HepG2 (cell line): Measurements from ENCODE around the gene METTL27. TPM values are rescaled to one million over a fixed set of nuclear protein-coding genes. Genes with fewer than 3 reads are reported as not detected.

Experiments used
- ATAC-seq: fragments of 200-7000 bp; cut with Tn5 transposase; 3 replicates; pipeline ENCODE4 v1.9.1; 2020; ENCODE audit warnings: mild to moderate bottlenecking, moderate library complexity
- BruUV-seq: library from RNA; stranded (reverse); fragments of 400-500 nt; replicated peaks from 2 replicates; lab custom pipeline; 2021; lab: Mats Ljungman, UMichigan
- CTCF ChIA-PET: fragments of 300-600 bp; formaldehyde crosslinking; extraction: SDS; loops from one replicate; lab custom pipeline; 2021; ENCODE audit warnings: low total read pairs, inconsistent platforms, low intra/inter-chr PET ratio; lab: Yijun Ruan, JAX
- POLR2A ChIA-PET: fragments of 350-600 bp; sonication (Branson Sonifier 250); formaldehyde crosslinking; loops from one replicate; lab custom pipeline; 2020; ENCODE audit warnings: antibody characterized with exemption, inconsistent platforms; lab: Yijun Ruan, JAX
- DNase-seq: peaks from one replicate; pipeline ENCODE4 v3.0.0-alpha.2; 2015; ENCODE audit warnings: low spot score
- FAIRE-seq: peaks from 3 replicates; lab custom pipeline; 2011; peaks lifted over from hg19 to GRCh38; lab: Jason Lieb, UNC
- H2AFZ ChIP-seq: one replicate; pipeline ENCODE4 v1.6.1; 2011; ENCODE audit warnings: low read length, inconsistent platforms
- H3K27ac ChIP-seq: fragments of 300-600 bp; 3 replicates; pipeline ENCODE4 v1.8.0; 2011; ENCODE audit warnings: mixed run types, mild to moderate bottlenecking, mixed read lengths, low read length, inconsistent platforms; ENCODE audit not compliant: insufficient read depth; ENCODE audit errors: extremely low read length
- H3K27me3 ChIP-seq, 2 experiments: fragments of 200-600 bp in 1 of 2; 2 replicates in 1 of 2; 3 replicates in 1 of 2; pipeline versions ENCODE4 v1.6.0 to v1.8.0; 2011; ENCODE audit warnings: low read length in 2 of 2, mild to moderate bottlenecking in 2 of 2, moderate library complexity in 2 of 2, inconsistent platforms in 1 of 2; ENCODE audit not compliant: insufficient read depth in 2 of 2, control insufficient read depth in 1 of 2
- H3K36me3 ChIP-seq, 2 experiments: fragments of 200-600 bp in 1 of 2; replicated peaks in 1 of 2; 2 replicates in 1 of 2; 3 replicates in 1 of 2; pipeline versions ENCODE4 v1.5.1 to v1.8.0; 2011; ENCODE audit warnings: low read length in 2 of 2, inconsistent platforms in 1 of 2; ENCODE audit not compliant: insufficient read depth in 2 of 2, control insufficient read depth in 1 of 2
- H3K4me1 ChIP-seq: 2 replicates; pipeline ENCODE4 v1.5.1; 2012; ENCODE audit warnings: low read length, inconsistent platforms; ENCODE audit not compliant: insufficient read depth
- H3K4me2 ChIP-seq: 2 replicates; pipeline ENCODE4 v1.6.0; 2011; ENCODE audit warnings: low read depth, low read length, inconsistent platforms
- H3K4me3 ChIP-seq, 3 experiments: fragments of 200-600 bp in 1 of 3; sonication (generic), shearing (Covaris generic) in 1 of 3; replicated peaks in 1 of 3; 2 replicates each; pipeline ENCODE4 v1.5.1; 2011 to 2016; ENCODE audit warnings: low read length in 3 of 3, inconsistent platforms in 2 of 3, low read depth in 2 of 3, mild to moderate bottlenecking in 2 of 3, control low read depth in 1 of 3, mixed read lengths in 1 of 3; ENCODE audit not compliant: insufficient read depth in 1 of 3
- H3K79me2 ChIP-seq: one replicate; pipeline ENCODE4 v1.6.1; 2011; ENCODE audit warnings: low read length, inconsistent platforms; ENCODE audit not compliant: insufficient read depth
- H3K9ac ChIP-seq: 2 replicates; pipeline ENCODE4 v1.6.0; 2011; ENCODE audit warnings: mild to moderate bottlenecking, low read depth, low read length, inconsistent platforms; ENCODE audit not compliant: insufficient read depth
- H3K9me3 ChIP-seq: 2 replicates; pipeline ENCODE4 v1.5.1; 2012; ENCODE audit warnings: mild to moderate bottlenecking, low read length
- H4K20me1 ChIP-seq: 2 replicates; pipeline ENCODE4 v1.6.0; 2011; ENCODE audit warnings: inconsistent platforms, mild to moderate bottlenecking, low read length, moderate library complexity; ENCODE audit not compliant: insufficient read depth
- ATAD3A ChIP-seq: sonication (generic); formaldehyde crosslinking; IDR thresholded peaks from 2 replicates; pipeline ENCODE4 v1.4.0; 2020; ENCODE audit warnings: missing genetic modification reagents
- KLF15 ChIP-seq: sonication (generic); formaldehyde crosslinking; IDR thresholded peaks from 2 replicates; pipeline ENCODE4 v1.8.1; 2023; ENCODE audit warnings: borderline replicate concordance, mild to moderate bottlenecking, inconsistent platforms, missing genetic modification reagents, mixed read lengths
- MED13 ChIP-seq: sonication (generic); formaldehyde crosslinking; IDR thresholded peaks from 2 replicates; pipeline ENCODE4 v1.5.0; 2020; ENCODE audit warnings: missing genetic modification reagents
- MTA1 ChIP-seq: sonication (generic); formaldehyde crosslinking; IDR thresholded peaks from 2 replicates; pipeline ENCODE4 v1.4.0; 2020; ENCODE audit warnings: missing genetic modification reagents, mild to moderate bottlenecking, borderline replicate concordance
- RAD21 ChIP-seq: fragments of 450-650 bp; formaldehyde crosslinking; IDR thresholded peaks from 2 replicates; pipeline ENCODE4 v1.5.0; 2020; ENCODE audit warnings: mild to moderate bottlenecking
- SALL2 ChIP-seq: sonication (generic); formaldehyde crosslinking; IDR thresholded peaks from 2 replicates; pipeline ENCODE4 v1.8.1; 2023; ENCODE audit warnings: mild to moderate bottlenecking, missing genetic modification reagents, inconsistent platforms
- ZBTB42 ChIP-seq: sonication (generic); formaldehyde crosslinking; IDR thresholded peaks from 2 replicates; pipeline ENCODE4 v1.5.0; 2020; ENCODE audit warnings: mild to moderate bottlenecking, missing genetic modification reagents
- ZNF577 ChIP-seq: sonication (generic); formaldehyde crosslinking; IDR thresholded peaks from 2 replicates; pipeline ENCODE4 v1.4.0; 2020; ENCODE audit warnings: mild to moderate bottlenecking, low read depth, missing genetic modification reagents, borderline replicate concordance
- ZNF724P ChIP-seq: sonication (generic); formaldehyde crosslinking; IDR thresholded peaks from 2 replicates; pipeline ENCODE4 v1.8.0; 2022; ENCODE audit warnings: missing genetic modification reagents, borderline replicate concordance
- WGBS: methylation state at CpG from one replicate; pipeline ENCODE4 v1.1.6; 2017; ENCODE audit warnings: low lambda C conversion rate; 5-methylcytosine and 5-hydroxymethylcytosine counted together
- in situ Hi-C: cut with HindIII; loops from 2 replicates; pipeline ENCODE4 v1.10.0; 2017; ENCODE audit warnings: low pct_unique_long_range_greater_than_20kb; ENCODE audit not compliant: extremely low pct_ligation_motif_present
- intact Hi-C: fragments of 100-400 bp; cut with micrococcal nuclease; formaldehyde crosslinking; loops from one replicate; pipeline ENCODE4 v1.10.0; 2022; ENCODE audit not compliant: unreplicated experiment
- polyA plus RNA-seq, 8 experiments: library from polyadenylated mRNA; depleted of rRNA in 3 of 8; stranded (reverse) in 7 of 8; unstranded in 1 of 8; fragments of >200 nt; fragmentation: Illumina TruSeq in 4 of 8; extraction: Trizol in 4 of 8; gene quantifications; 2 replicates each; pipeline versions ENCODE4 v1.2.1 to v1.2.3, GENCODE V29; 2011 to 2016; ENCODE audit warnings: low read depth in 4 of 8, missing spikeins in 1 of 8, mixed read lengths in 1 of 8; ENCODE audit not compliant: insufficient read depth in 1 of 8
- total RNA-seq, 5 experiments: library from RNA; depleted of rRNA; stranded (reverse); fragments of >200 nt; fragmentation: Illumina TruSeq; extraction: Trizol; gene quantifications; 2 replicates each; pipeline ENCODE4 v1.2.3, GENCODE V29; 2016; ENCODE audit warnings: low read depth in 1 of 5
- TF ChIP-seq, protein P1 (sequence below): sonication (generic); formaldehyde crosslinking; IDR thresholded peaks from 2 replicates; pipeline ENCODE4 v1.4.0; 2020; ENCODE audit warnings: missing genetic modification reagents; ENCODE audit errors: not compliant biosample characterization
- TF ChIP-seq, protein P2 (sequence below): sonication (generic); formaldehyde crosslinking; IDR thresholded peaks from 2 replicates; pipeline ENCODE4 v1.5.1; 2020; ENCODE audit warnings: mild to moderate bottlenecking, moderate library complexity, missing genetic modification reagents
- TF ChIP-seq, protein P3 (sequence below): sonication (generic); formaldehyde crosslinking; IDR thresholded peaks from 2 replicates; pipeline ENCODE4 v1.4.0; 2020; ENCODE audit warnings: missing genetic modification reagents
- TF ChIP-seq, protein P4 (sequence below): sonication (generic); formaldehyde crosslinking; conservative IDR thresholded peaks from 2 replicates; pipeline ENCODE4 v1.5.0; 2020; ENCODE audit warnings: missing genetic modification reagents
- TF ChIP-seq, protein P5 (sequence below): sonication (generic); formaldehyde crosslinking; IDR thresholded peaks from 2 replicates; pipeline ENCODE4 v1.8.1; 2023; ENCODE audit warnings: mild to moderate bottlenecking, missing genetic modification reagents, borderline replicate concordance

The METTL27 gene
- total and polyA plus RNA-seq, 2 of the 13 experiments (the other 11 are each of a cell fraction or from before 2014, with no cell fraction given) = 2.0 to 3.0 TPM

DNA sequence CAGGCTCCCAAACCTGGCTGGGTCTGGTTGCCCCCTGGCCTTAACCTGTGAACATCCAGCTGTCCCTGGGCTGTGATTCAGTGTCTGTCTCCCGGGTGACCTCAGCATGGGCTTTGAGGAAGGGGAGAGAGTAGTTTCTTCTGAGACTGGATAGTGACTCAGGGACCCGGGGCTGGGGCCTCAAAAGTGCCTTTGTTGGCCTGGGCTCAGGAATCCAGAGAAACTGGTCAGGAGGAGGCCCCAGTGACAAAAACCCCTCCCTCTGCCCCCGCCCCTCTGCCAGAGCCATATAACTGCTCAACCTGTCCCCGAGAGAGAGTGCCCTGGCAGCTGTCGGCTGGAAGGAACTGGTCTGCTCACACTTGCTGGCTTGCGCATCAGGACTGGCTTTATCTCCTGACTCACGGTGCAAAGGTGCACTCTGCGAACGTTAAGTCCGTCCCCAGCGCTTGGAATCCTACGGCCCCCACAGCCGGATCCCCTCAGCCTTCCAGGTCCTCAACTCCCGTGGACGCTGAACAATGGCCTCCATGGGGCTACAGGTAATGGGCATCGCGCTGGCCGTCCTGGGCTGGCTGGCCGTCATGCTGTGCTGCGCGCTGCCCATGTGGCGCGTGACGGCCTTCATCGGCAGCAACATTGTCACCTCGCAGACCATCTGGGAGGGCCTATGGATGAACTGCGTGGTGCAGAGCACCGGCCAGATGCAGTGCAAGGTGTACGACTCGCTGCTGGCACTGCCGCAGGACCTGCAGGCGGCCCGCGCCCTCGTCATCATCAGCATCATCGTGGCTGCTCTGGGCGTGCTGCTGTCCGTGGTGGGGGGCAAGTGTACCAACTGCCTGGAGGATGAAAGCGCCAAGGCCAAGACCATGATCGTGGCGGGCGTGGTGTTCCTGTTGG lies 11.4 kb downstream of the METTL27 start, which contains the start of gene CLDN4:
CLDN4 (plus strand) TSS at position 316 of the 903 bp plus-strand sequence; CDS start at position 522, 206 bp downstream.
- ChIA-PET POLR2A (interaction anchor here (1.0 to 5.5 kb wide), 4 partner anchors 9 to 39 kb away, joined by 3 to 55 read pairs (median 4); partner anchors contain the start of gene METTL27), CTCF (no interaction called here)
- peak; percentile 15 for FAIRE-seq
- Histone ChIP-seq H3K27ac (peak within 1 kb of the TSS; percentile 55), H3K4me2 (peak within 1 kb of the TSS; percentile 98), H3K4me3 (peak within 1 kb of the TSS; percentile 70 to 83 (median 75)), H3K9ac (peak within 1 kb of the TSS; percentile 69), H3K79me2 (peaks cover 12% of the 10 kb centered on the region), H2AFZ (no peak within 1 kb of the TSS), H3K36me3 (no peaks in the 10 kb centered on the region), H3K27me3 (peaks cover 0 to 11% of the 10 kb centered on the region in 2 experiments; a peak in 2 of 5 replicates), H3K9me3 (no peaks in the 10 kb centered on the region), H4K20me1 (no peaks in the 10 kb centered on the region), H3K4me1 (peaks cover 68% of the 10 kb centered on the region)
- peak; percentile 83 for DNase-seq
- in situ Hi-C loops (no loop called here), intact Hi-C loops (no loop called here)
- BruUV-seq = TSS peak; percentile 95
- peak; percentile 66 for ATAC-seq
- WGBS = 5% methylated on average over 4 of the region's 42 CpGs
- no peak for TF ChIP-seq KLF15 (CRISPR knock-in tag)
- TF ChIP-seq, protein P1, sequence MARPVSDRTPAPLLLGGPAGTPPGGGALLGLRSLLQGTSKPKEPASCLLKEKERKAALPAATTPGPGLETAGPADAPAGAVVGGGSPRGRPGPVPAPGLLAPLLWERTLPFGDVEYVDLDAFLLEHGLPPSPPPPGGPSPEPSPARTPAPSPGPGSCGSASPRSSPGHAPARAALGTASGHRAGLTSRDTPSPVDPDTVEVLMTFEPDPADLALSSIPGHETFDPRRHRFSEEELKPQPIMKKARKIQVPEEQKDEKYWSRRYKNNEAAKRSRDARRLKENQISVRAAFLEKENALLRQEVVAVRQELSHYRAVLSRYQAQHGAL (CRISPR knock-in tag) = no peak
- no peak for TF ChIP-seq MED13 (CRISPR knock-in tag)
- TF ChIP-seq, protein P2, sequence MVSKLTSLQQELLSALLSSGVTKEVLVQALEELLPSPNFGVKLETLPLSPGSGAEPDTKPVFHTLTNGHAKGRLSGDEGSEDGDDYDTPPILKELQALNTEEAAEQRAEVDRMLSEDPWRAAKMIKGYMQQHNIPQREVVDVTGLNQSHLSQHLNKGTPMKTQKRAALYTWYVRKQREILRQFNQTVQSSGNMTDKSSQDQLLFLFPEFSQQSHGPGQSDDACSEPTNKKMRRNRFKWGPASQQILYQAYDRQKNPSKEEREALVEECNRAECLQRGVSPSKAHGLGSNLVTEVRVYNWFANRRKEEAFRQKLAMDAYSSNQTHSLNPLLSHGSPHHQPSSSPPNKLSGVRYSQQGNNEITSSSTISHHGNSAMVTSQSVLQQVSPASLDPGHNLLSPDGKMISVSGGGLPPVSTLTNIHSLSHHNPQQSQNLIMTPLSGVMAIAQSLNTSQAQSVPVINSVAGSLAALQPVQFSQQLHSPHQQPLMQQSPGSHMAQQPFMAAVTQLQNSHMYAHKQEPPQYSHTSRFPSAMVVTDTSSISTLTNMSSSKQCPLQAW (CRISPR knock-in tag) = no peak
- TF ChIP-seq SALL2 (CRISPR knock-in tag) = no peak
- 0 out of 2 replicates have a peak, but pooled peaks have one; percentile 49 for TF ChIP-seq ZBTB42 (CRISPR knock-in tag)
- TF ChIP-seq MTA1 = no peak
- TF ChIP-seq, protein P3, sequence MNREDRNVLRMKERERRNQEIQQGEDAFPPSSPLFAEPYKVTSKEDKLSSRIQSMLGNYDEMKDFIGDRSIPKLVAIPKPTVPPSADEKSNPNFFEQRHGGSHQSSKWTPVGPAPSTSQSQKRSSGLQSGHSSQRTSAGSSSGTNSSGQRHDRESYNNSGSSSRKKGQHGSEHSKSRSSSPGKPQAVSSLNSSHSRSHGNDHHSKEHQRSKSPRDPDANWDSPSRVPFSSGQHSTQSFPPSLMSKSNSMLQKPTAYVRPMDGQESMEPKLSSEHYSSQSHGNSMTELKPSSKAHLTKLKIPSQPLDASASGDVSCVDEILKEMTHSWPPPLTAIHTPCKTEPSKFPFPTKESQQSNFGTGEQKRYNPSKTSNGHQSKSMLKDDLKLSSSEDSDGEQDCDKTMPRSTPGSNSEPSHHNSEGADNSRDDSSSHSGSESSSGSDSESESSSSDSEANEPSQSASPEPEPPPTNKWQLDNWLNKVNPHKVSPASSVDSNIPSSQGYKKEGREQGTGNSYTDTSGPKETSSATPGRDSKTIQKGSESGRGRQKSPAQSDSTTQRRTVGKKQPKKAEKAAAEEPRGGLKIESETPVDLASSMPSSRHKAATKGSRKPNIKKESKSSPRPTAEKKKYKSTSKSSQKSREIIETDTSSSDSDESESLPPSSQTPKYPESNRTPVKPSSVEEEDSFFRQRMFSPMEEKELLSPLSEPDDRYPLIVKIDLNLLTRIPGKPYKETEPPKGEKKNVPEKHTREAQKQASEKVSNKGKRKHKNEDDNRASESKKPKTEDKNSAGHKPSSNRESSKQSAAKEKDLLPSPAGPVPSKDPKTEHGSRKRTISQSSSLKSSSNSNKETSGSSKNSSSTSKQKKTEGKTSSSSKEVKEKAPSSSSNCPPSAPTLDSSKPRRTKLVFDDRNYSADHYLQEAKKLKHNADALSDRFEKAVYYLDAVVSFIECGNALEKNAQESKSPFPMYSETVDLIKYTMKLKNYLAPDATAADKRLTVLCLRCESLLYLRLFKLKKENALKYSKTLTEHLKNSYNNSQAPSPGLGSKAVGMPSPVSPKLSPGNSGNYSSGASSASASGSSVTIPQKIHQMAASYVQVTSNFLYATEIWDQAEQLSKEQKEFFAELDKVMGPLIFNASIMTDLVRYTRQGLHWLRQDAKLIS = no peak; the same call in none of the 2 replicates
- TF ChIP-seq, protein P4, sequence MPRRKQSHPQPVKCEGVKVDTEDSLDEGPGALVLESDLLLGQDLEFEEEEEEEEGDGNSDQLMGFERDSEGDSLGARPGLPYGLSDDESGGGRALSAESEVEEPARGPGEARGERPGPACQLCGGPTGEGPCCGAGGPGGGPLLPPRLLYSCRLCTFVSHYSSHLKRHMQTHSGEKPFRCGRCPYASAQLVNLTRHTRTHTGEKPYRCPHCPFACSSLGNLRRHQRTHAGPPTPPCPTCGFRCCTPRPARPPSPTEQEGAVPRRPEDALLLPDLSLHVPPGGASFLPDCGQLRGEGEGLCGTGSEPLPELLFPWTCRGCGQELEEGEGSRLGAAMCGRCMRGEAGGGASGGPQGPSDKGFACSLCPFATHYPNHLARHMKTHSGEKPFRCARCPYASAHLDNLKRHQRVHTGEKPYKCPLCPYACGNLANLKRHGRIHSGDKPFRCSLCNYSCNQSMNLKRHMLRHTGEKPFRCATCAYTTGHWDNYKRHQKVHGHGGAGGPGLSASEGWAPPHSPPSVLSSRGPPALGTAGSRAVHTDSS (CRISPR knock-in tag) = no peak
- TF ChIP-seq, protein P5, sequence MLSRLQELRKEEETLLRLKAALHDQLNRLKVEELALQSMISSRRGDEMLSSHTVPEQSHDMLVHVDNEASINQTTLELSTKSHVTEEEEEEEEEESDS (CRISPR knock-in tag) = no peak
- TF ChIP-seq ZNF577 (CRISPR knock-in tag) = no peak
- peak; percentile 68; the same call in 1 of the 2 replicates for TF ChIP-seq ZNF724P (CRISPR knock-in tag)
- no peak for TF ChIP-seq ATAD3A (CRISPR knock-in tag)
- TF ChIP-seq RAD21 (CRISPR knock-in tag) = no peak
